ENCODE measurements around the gene GLRB.

GRCh38 chr4:157196046-157196445, 120.1 kb downstream of the GLRB start:
- no peak for TF ChIP-seq CTCF (IDR thresholded peaks at IDR 0.05)
- TF ChIP-seq POLR2A (IDR thresholded peaks at IDR 0.05): no peak

Data from testis (tissue), 2 donors.